C4-2B (cell line): ENCODE data around the gene NFIA.

Source experiments
- ZFX ChIP-seq: fragments of 450-650 bp; IDR thresholded peaks from 2 replicates; pipeline ENCODE4 v1.6.1; 2017
- TF ChIP-seq, protein P1 (sequence below): fragments of 450-650 bp; conservative IDR thresholded peaks from 2 replicates; pipeline ENCODE4 v1.5.1; 2017; ENCODE audit warnings: mild to moderate bottlenecking

DNA sequence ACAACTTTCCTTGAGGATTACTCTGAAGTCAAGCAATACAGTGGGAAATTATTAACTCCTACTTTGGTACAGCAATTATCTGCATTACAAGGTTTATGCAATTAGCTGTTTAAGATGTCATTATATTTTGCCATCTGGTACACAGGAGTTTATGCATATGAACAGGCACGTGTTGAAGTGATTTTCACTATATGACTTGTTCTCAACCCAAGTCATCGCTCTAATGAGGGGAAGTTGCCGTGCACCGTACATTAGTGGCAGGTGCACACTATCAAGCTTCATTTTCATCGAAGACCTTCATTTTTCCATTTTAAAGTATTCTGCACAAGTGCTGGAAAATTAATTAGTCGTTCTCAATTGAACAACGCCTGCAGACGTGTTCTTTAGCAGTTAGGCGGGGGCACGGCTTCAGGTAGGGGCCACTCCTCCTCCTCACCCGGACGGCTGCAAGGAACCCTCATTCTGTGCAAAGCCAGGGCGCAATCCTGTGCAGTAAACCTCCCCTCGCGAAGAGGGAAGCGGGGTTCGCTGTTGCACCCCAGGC, 39.8 kb upstream of the NFIA start:
- TF ChIP-seq, protein P1, sequence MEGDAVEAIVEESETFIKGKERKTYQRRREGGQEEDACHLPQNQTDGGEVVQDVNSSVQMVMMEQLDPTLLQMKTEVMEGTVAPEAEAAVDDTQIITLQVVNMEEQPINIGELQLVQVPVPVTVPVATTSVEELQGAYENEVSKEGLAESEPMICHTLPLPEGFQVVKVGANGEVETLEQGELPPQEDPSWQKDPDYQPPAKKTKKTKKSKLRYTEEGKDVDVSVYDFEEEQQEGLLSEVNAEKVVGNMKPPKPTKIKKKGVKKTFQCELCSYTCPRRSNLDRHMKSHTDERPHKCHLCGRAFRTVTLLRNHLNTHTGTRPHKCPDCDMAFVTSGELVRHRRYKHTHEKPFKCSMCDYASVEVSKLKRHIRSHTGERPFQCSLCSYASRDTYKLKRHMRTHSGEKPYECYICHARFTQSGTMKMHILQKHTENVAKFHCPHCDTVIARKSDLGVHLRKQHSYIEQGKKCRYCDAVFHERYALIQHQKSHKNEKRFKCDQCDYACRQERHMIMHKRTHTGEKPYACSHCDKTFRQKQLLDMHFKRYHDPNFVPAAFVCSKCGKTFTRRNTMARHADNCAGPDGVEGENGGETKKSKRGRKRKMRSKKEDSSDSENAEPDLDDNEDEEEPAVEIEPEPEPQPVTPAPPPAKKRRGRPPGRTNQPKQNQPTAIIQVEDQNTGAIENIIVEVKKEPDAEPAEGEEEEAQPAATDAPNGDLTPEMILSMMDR = no peak
- TF ChIP-seq ZFX = no peak
